Astrocyte of the spinal cord (primary cell): ENCODE data around the gene HDAC8.
"Not testable (repeated sequence)": the region's sequence is repeated elsewhere in the genome, so short reads cannot be mapped to it uniquely, and the experiment has no call there.

Source experiments
- DNase-seq: peaks from one replicate; pipeline ENCODE4 v3.0.0; 2011; ENCODE audit warnings: low read depth, low spot score
- H3K4me3 ChIP-seq: 2 replicates; pipeline ENCODE4 v1.5.1; 2011; ENCODE audit warnings: low read depth, mild to moderate bottlenecking, low read length, moderate library complexity
- CTCF ChIP-seq: IDR thresholded peaks from 2 replicates; pipeline ENCODE4 v1.5.1; 2012; ENCODE audit warnings: low read depth, mild to moderate bottlenecking, low read length, inconsistent platforms
- in situ Hi-C: cut with HindIII; loops from 2 replicates; pipeline ENCODE4 v1.10.0; 2017; ENCODE audit warnings: low sequenced_read_pairs

The HDAC8 gene

GRCh38 chrX:72604112-72604511, 31.5 kb upstream of the HDAC8 start:
- H3K4me3 ChIP-seq = no peak overlapping the region
- DNase-seq = no peak
- in situ Hi-C loops = no loop called here
- TF ChIP-seq CTCF = no peak

GRCh38 chrX:72591038-72591437, 18.4 kb upstream of the HDAC8 start:
- DNase-seq, H3K4me3 ChIP-seq, in situ Hi-C loops: not testable (repeated sequence)

- no peak for TF ChIP-seq CTCF
- in situ Hi-C loops = no loop called here
- H3K4me3 ChIP-seq = no peak overlapping the region
- DNase-seq = no peak
Observed at GRCh38 chrX:72584163-72584562, 11.5 kb upstream of the HDAC8 start.

GRCh38 chrX:72576141-72576894, 3.7 kb upstream of the HDAC8 start:
- peak; percentile 25 for DNase-seq
- no peak overlapping the region for H3K4me3 ChIP-seq
- in situ Hi-C loops = no loop called here
- TF ChIP-seq CTCF = no peak

GRCh38 chrX:72573158-72573511, 492 bp upstream of the HDAC8 start:
- no peak for TF ChIP-seq CTCF
- in situ Hi-C loops = no loop called here
- DNase-seq = no peak
- H3K4me3 ChIP-seq = peak overlapping the region; percentile 71

GRCh38 chrX:72569786-72570185, 2.9 kb downstream of the HDAC8 start:
- in situ Hi-C loops = no loop called here
- TF ChIP-seq CTCF = peak; percentile 18
- DNase-seq = peak; percentile 85
- no peak overlapping the region for H3K4me3 ChIP-seq

- DNase-seq = peak; percentile 67
- TF ChIP-seq CTCF = no peak
- in situ Hi-C loops = no loop called here
- H3K4me3 ChIP-seq = no peak overlapping the region
Observed at GRCh38 chrX:72568406-72569092, 4.1 kb downstream of the HDAC8 start.
